AG04450 (cell line): ENCODE measurements around the gene NSRP1. TPM values are rescaled to one million over a fixed set of nuclear protein-coding genes. Genes with fewer than 3 reads are reported as not detected.

Experiments
- CTCF ChIA-PET: fragments of 300-600, 350-600 bp; formaldehyde crosslinking; extraction: SDS; loops from one replicate; lab custom pipeline; 2022; ENCODE audit warnings: antibody characterized with exemption, inconsistent platforms; lab: Charles Lee
- POLR2A ChIA-PET: fragments of 350-600 bp; formaldehyde crosslinking; extraction: SDS; loops from one replicate; lab custom pipeline; 2021; ENCODE audit warnings: antibody characterized with exemption, inconsistent platforms; lab: Yijun Ruan, JAX
- DNase-seq: peaks from one replicate; pipeline ENCODE4 v3.0.0-alpha.2; 2011; ENCODE audit warnings: low read depth, low spot score
- H3K27ac ChIP-seq: one replicate; pipeline ENCODE4 v1.5.1; 2012; ENCODE audit warnings: low read depth, low read length, control low read depth
- H3K27me3 ChIP-seq: one replicate; pipeline ENCODE4 v1.6.0; 2012; ENCODE audit warnings: low read length; ENCODE audit not compliant: control insufficient read depth, insufficient read depth
- H3K4me3 ChIP-seq: 2 replicates; pipeline ENCODE4 v1.5.1; 2011; ENCODE audit warnings: mild to moderate bottlenecking, low read depth, low read length, control low read depth
- H3K9me3 ChIP-seq: 2 replicates; pipeline ENCODE4 v1.5.1; 2012; ENCODE audit warnings: low read length; ENCODE audit not compliant: control insufficient read depth, insufficient read depth
- CTCF ChIP-seq: IDR thresholded peaks from 2 replicates; pipeline ENCODE4 v1.5.1; 2011; ENCODE audit warnings: low read depth, low read length, control low read depth, inconsistent platforms
- polyA plus RNA-seq: library from polyadenylated mRNA; depleted of rRNA; stranded (reverse); fragments of >200 nt; gene quantifications from 2 replicates; pipeline ENCODE4 v1.2.3, GENCODE V29; 2011

Gene NSRP1
- polyA plus RNA-seq, 1 experiment: 18.6 TPM

DNA sequence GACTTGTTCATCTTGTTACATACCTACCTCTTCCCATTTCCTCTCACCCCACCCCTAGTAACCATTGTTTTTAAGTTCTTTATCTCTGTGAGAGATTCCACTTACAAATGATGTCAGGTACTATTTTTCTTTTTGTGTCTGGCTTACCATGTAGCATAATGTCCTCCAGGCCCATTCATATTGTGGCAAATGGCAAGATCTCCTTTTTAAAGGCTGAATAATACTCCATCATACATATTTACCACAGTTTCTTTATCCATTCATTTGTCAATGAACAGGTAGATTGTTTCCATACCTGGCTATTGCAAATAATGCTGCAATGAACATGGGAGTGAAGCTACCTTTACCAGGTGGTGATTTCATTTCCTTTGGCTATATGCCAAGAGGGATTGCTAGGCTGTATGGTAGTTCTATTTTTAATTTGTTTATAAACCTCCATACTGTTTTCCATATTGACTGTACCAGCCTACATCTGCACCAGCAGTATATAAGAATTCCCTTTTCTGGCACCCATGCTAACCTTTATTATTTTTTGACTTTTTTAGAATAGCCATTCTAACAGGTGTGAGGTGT, 53.9 kb downstream of the NSRP1 start:
- Histone ChIP-seq H3K27me3 (no peaks in the 10 kb centered on the region), H3K4me3 (no peak overlapping the region), H3K27ac (no peak overlapping the region), H3K9me3 (no peaks in the 10 kb centered on the region)
- CTCF ChIA-PET: interaction anchor here (1.0 kb wide), 1 partner anchor 66 kb away, joined by 5 read pairs; no protein-coding TSS in a partner anchor
- no peak for TF ChIP-seq CTCF
- POLR2A ChIA-PET: no interaction called here
- no peak for DNase-seq

DNA sequence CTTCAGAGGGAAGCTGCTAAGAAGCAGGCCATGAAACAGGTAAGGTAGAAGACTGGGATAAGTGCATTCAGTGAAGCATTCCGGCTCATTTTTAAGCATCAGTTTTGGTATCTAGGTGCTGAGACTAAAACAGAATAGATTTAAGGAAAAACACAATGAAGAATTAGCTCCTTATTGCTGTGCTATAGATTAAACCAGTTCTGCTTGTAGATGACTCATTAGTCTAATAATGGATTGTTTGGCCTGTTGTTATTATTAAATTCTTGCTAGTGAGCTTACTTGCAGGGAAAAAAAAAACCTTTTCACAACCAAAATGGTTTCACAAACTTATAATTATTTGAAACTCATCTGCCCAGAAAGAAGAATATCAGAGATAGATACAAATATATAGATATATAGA, 55.9 kb downstream of the NSRP1 start:
- TF ChIP-seq CTCF: no peak
- ChIA-PET POLR2A (interaction anchor here (0.6 kb wide), 1 partner anchor 40 kb away, joined by 3 read pairs; no protein-coding TSS in a partner anchor), CTCF (interaction anchor here (0.9 to 2.0 kb wide), 3 partner anchors 10 to 68 kb away, joined by 5 to 8 read pairs (median 6); no protein-coding TSS in a partner anchor)
- Histone ChIP-seq H3K27me3 (no peaks in the 10 kb centered on the region), H3K9me3 (no peaks in the 10 kb centered on the region), H3K27ac (no peak overlapping the region), H3K4me3 (no peak overlapping the region)
- no peak for DNase-seq

GRCh38 chr17:30173649-30174048, 57.0 kb downstream of the NSRP1 start:
- ChIA-PET CTCF (interaction anchor here (1.1 to 1.2 kb wide), 2 partner anchors 48 to 69 kb away, joined by 3 to 6 read pairs; no protein-coding TSS in a partner anchor), POLR2A (no interaction called here)
- H3K9me3 ChIP-seq: no peaks in the 10 kb centered on the region
- DNase-seq: no peak
- H3K27ac ChIP-seq: no peak overlapping the region
- no peak for TF ChIP-seq CTCF
- H3K4me3 ChIP-seq: no peak overlapping the region
- no peaks in the 10 kb centered on the region for H3K27me3 ChIP-seq

DNA sequence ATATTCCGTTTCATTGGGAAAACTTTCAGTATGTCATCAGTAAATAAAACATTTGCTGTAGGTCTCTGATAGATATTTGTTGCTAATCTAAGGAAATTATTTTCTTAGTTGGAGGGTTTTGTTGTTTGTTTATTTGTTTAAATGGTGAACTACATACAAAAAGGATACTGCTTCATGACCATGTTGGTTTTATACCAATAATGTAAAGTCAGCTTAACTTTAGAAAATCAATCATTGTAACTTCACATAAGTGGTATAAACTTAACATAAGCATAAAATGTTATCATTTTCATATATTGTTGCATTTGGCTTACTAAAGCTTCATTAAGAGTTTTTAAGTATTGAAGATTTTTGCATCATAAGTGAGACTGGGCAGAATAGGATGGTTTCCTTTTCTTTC, 57.9 kb downstream of the NSRP1 start:
- H3K27ac ChIP-seq: no peak overlapping the region
- ChIA-PET CTCF (interaction anchor here (1.1 kb wide), 1 partner anchor 49 kb away, joined by 3 read pairs; no protein-coding TSS in a partner anchor), POLR2A (no interaction called here)

More for the DNA sequence above, 57.9 kb downstream of the NSRP1 start:
- no peaks in the 10 kb centered on the region for H3K9me3 ChIP-seq
- H3K4me3 ChIP-seq: no peak overlapping the region
- H3K27me3 ChIP-seq: no peaks in the 10 kb centered on the region
- no peak for TF ChIP-seq CTCF
- DNase-seq: no peak
